NCI-H69 (cell line): Measurements from ENCODE around the gene RHOB.
"Not testable (repeated sequence)": the region's sequence is repeated elsewhere in the genome, so short reads cannot be mapped to it uniquely, and the experiment has no call there.

Source experiments
- DNase-seq: peaks from one replicate; lab custom pipeline; 2025; lab: John Stamatoyannopoulos, UW

The RHOB gene

DNA sequence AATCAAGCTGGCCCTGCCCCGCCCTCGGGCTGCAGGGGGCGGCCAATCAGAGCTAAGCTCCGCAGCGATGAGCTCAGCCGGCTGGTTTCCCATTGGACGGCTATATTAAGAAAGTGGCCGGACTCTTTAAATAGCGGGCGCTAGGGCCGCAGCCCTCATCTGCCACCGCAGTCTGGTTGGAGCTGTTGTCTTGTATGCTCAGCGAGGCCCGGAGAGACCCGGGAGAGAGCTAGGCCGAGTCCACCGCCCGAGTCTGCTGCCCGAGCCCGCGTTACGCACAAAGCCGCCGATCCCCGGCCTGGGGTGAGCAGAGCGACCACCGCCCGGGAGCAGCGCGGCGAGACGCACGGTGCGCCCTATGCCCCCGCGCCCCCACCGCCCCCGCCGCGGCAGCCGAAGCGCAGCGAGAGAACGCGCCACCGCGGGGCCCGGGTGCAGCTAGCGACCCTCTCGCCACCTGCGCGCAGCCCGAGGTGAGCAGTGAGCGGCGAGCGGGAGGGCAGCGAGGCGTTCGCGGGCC, at the start of gene RHOB:
RHOB (plus strand) TSS at position 158 of the 520 bp plus-strand sequence. CDS start 392 bp downstream, outside the sequence.
- peak; percentile 97 for DNase-seq

DNA sequence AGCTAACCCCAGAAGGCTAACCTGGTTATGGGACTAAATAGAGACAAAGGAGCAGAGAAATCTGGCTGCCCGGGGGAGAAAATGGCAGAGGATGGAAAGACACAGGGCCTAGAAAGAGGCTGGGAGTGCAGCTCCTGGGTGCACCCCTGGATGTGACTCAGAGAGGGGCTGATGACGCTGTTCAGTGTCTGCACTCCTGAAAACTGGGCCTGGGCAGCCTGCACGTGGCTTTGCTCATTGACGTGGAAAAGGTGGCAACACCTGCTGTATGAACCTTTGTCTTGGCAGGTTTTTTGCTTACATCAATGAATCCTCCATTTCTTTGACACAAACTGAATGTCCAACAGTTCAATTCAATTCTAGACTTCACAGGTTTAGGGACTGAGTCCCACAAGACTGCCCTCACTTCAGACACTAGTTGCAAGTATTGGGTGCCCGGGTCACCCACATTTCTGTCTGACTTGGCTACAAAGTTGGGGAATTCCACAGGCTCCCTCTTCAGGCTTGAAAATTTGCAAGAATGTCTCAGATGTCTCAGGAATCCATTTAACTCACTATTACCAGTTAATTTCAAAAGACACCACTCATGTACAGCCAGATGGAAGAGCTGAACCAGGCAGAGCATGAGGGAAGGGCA, 48.9 kb upstream of the RHOB start:
- DNase-seq: no peak

DNA sequence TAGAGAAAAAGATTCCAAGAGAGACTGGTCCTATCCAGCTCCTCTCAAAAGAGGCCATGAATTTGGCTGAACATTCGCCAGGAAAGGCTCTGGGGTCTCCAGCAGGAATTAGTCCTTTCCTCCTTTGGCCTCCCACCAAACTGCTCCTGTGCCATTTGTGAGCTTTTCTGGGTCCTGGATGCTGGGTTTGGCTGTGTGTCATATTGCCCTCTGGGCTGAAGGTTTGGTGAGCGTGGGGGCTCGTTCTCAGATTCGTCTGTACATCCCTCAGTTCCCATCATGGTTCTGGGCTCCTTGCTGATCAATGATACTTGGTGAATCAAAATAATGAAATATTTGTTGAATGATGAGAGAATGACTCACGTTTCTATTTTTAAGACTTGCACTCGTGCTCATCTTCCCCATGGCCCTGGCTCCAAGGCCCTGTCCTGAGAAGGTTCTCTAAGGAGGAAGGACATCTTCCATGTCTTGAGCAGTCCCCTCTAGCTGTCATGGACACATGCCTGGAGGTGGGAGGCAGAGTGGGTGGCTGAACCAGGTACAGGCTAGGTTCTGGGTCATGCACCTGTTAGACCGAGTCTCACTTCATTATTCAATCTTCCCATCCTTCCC, 47.8 kb upstream of the RHOB start:
- DNase-seq: no peak

DNA sequence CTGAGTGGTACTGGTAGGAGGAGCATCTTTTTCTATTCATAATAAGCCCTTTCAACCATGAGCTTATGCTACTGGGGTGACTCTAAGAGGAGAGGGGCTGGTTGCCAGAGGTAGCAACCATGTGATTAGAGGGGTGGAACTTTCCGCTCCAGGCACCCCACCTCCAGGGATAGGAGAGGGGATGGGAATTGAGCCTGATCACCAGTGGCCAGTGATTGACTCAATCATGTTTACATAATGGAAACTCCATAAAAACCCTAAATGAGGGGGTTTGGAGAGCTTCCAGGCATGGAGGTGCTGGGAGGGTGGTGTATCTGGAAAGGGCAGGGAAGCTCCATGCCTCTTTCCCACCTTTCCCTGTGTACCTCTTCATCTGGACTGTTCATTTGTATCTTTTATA, 46.6 kb upstream of the RHOB start:
- no peak for DNase-seq

DNA sequence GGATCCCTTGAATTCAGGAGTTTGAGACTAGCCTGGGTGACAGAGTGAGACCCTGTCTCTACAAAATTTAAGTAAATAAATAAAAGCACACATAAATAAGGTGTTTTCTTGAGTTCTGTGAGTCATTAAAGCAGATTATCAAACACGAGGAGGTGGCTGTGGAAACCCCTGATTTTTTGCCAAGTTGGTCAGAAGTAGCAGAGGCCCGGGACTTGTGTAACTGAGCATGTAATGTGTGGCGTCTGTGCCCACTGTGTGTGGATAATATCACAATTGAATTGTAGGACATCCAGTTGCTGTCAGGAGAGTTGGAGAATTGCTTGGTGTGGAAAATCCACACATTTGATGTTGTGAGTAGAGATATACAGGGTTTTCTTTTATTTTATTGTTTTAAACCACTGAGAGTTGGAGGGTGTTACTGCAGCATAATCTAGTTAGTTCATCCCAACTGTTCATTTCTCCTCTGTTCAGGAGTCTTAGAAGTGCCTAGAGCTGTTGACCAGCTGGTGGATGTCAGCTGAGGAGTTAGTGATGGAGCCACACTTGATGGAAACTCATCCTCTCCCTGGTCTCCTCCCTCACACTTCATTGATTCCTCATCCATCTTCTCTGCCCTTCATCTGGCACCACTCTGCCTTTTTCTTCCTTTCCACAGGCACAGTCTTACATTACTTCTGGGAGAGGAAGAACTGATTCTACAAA, 45.9 kb upstream of the RHOB start:
- no peak for DNase-seq

DNA sequence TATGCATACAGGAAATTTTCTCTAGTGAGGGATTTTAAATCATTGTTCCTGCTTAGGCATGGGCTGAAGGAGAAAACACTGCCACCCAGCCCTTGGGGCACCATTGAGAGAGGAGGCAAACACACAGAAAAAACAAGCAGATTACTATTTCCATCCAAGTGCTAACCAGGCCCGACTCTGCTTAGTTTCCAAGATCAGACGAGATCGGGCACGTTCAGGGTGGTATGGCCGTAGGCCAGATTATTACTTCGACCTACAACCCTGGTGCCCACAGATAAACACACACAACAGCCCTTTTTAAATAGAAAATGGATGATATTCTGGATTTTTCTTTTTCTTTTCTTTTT, 45.4 kb upstream of the RHOB start:
- no peak for DNase-seq

DNA sequence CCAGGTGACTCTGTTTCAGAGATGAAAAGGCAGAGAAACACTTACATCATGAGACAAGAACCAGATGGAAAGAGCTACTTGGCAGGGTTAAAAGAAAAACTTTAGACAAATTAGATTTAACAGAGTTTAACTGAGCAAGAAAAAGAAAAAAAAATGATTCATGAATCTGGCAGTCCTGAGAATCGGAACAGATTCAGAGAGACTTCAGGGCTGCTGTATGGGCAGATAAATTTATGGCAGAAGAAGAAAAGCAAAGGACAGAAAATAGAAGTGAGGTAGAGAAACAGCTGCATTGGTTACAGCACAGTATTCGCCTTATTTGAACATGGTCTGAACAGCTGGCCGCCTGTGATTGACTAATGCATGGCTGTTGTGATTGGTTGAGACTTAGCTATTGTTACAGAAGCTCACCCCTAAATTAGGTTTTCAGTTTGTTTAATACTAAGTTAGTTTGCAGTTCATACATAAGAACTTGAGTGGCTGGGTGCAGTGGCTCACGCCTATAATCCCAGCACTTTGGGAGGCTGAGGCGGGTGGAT, 43.0 kb upstream of the RHOB start:
- peak; percentile 22 for DNase-seq

DNA sequence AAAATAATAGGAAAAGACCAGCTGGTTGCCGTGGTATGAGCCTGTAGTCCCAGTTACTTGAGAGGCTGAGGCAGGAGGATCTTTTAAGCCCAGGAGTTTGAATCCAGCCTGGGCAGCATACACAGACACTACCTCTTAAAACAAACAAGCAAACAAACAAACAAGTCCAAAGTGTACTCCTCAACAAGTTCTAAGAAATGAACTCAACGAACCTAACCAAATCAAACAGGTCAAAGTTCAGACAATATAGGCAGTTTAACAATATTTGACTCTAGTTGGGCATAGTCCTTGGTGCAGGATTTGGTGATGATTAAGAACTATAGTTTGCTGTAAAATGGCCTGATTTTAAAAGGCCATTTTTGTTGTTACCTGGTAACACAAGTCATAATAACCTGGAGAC, 41.9 kb upstream of the RHOB start:
- no peak for DNase-seq

DNA sequence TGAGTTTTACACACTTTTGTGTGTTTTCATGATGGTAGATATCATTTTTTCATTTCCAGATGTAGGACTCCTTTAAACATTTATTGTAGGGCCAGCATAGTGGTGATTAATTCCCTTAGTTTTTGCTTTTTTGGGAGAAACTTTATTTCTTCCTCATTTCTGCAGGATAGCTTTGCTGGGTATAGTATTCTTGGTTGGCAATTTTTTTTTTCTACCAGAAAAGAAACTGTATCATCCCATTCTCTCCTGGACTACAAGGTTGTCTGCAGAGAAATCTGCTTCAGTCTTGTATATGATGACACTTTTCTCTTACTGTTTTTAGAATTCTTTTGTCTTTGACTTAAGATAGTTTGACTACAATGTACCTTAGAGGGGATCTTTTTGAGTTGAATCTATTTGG, 37.8 kb upstream of the RHOB start:
- no peak for DNase-seq

DNA sequence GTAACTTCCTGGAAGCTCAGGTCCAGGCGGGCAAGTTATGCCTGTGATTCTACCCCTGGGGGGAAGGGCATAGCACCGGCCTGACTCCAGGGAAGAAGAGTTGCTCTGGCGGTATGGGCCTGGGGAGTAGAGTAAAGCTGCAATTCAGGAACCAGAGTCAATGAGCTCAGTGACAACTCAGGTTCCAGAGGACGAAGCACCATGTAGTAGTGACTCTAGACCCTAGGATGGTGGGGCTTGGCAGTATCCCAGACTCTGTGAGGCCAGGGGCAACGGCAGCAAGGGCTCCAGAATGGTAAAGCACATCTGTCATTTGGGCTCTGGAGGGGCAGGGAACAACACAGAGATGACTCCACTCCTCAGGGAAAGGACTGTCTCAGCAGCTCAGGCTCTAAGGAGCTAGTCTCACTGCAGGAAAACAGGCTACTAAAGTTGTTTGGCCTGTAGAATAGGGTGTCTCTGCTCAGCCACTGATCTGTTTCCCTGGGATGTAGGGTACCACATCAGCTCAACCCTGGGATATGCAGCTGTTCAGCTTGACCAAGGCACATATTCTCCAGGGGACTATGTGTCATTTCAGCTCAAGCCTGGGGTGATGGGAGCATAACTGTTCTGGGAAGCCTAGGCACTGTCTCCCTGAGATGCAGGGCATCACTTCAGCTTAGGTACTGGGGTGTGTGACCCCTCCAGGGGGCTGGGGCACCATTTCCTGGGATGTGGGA, 36.2 kb upstream of the RHOB start:
- DNase-seq: no peak

DNA sequence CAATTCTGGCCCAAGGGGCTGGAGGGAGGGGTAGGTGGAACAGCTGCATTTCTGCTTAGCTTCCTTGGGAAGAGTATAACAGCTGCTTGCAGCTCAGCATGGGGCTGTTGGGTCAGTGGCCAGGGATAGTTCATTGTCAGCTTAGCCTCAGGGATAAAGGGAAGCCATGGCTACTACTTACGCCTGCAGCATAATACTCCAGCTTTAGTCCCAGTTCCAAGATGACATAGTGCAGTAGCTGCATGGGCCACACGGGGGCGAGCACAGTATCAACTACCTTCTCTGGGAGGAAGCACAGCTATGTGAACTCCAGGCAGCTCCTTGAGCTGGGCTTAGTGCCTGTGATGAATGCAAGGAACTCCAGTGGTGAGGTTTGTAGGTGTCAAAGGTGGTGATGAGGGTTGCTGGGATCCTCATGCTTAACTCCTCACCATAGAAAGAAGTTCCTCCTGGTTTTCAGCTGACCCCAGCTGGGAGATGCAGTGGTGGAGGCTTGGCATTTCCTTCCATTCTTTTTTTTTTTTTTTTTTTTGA, 35.4 kb upstream of the RHOB start:
- peak; percentile 69 for DNase-seq

DNA sequence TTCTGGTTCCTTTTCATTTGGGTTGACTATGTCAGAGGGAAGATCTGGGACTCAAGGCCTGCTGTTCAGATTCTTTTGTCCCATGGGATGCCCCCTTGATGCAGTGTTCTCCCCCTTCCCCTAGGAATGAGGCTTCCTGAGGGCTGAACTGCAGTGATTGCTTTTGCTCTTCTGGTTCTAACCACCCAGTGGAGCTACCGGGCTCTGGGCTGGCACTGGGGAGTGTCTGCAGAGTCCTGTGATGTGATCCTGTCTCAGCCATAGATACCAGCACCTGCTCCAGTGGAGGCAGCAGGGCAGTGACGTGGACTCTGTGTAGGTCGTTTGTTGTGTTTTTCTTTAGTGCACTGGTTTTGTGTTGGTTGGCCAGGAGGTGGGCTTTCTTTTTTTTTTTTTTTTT, 32.1 kb upstream of the RHOB start:
- DNase-seq: no peak

DNA sequence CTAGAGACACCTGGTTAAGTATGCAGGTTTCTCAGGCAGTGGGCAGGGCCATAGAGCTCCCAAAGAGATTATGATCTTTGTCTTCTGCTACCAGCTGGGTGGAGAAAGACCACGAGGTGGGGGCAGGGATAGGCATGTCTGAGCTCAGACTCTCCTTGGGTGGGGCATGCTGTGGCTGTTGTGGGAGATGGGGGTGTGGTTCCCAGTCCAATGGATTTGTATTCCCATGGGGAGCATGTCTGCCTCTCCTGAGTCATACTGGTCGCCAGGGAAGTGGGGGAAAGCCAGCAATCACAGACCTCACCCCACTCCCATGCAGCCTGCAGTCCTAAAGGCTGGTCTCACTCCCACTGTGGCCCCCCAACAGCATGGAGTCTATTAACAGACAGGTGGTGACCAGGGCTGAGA, 31.4 kb upstream of the RHOB start:
- peak; percentile 37 for DNase-seq

DNA sequence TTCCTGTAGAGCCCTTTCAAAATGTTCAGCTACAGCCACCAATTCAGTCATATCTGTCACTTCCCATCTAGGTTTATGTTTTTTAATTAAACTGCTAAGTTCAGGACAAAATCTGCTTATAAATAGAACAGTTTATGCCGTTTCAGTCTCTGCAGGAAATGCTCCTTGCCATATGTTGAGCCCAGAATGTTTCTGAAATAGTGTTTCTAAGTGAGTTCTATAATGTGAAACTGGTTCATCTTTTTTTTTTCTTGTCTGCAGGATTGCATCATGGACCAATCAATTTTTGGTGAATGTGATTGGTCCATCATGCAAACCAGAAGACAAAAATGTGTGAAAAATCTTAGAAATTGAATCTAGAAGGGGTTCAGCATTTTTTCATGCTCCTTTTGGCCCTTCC, 30.2 kb upstream of the RHOB start:
- DNase-seq: no peak

DNA sequence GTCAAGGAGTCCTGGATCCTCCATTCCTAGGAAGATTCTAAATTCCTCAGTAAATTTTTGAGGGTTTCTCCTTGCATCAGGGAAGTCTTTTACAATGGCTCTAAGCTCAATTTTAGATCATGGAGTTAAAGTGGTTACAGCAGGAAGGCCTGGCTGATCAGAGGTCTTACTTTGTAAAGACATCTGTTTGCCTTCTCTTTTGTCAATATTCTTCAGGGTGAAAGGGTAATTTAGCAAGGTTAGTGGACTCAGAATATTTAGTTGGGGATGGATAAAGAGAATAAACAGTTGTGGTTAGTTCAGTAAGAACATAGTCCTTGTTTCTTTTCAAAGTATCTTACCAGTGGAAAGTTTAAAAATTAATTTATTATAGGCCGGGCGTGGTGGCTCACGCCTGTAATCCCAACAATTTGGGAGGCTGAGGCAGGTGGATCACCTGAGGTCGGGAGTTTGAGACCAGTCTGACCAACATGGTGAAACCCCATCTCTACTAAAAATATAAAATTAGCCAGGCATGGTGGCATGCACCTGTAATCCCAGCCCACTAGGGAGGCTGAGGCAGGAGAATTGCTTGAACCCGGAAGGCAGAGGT, 29.5 kb upstream of the RHOB start:
- not testable (repeated sequence) for DNase-seq

DNA sequence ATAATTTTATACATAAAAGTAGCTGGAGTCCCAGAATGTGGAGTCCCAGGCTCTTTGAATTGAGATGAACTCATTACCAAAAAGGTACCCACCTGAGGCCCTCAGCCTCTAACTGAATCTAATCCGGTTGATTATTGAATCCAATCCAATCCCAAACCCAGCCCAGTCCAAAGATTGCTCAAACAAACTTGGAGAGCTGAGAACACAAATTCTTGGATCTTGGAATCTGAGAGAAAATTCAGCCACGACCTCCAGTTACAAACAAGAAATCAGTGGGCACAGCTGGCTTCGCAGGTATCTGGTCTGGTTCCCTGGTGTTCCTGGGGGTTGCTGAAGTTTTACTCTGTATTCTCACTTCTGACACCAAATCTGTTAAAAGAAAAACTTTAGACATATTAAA, 28.4 kb upstream of the RHOB start:
- no peak for DNase-seq

DNA sequence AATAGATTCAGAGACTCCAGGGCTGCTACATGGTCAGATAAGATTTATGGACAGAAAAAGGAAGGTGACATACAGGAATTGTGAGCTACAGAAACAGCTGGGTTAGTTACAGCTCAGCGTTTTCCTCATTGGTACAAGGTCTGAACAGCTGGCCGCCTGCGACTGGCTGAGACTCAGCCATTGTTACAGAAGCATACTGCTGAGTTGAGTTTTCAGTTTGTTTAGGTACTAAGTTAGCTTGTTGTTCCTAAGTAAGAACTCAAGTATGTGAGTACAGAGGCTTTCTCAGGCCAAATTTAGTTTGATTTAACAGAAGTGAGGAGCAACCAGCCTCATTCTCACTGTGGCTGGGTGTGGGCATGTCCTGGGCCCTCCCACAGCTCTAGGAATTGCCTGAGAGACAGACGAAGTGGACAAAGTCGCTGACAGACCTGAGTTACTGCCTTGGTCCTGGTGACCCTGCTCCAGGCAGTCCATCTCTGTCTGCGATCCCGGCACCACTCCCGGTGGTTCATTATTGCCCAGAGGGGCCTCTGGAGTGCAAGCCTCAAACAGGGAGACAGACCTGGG, 27.8 kb upstream of the RHOB start:
- no peak for DNase-seq

DNA sequence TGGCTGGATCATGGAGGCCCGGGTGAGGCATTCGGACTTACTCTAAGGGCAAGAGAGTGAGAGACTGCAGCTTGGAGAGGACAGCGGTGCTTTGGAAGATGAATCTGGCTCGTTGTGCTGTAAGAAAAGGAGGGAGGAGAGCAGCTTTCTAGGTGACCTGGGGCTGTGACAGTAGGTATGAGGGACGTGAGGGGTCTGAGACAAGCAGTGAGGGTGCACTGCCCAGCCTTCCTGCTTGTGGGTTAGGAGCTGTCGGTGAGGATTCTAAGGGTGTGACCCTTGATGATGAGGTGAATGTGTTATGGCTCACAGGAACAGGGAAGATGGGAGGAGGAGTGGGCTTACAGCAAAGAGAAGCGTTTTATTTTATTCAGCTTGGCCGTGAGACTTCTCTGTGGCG, 27.1 kb upstream of the RHOB start:
- no peak for DNase-seq

DNA sequence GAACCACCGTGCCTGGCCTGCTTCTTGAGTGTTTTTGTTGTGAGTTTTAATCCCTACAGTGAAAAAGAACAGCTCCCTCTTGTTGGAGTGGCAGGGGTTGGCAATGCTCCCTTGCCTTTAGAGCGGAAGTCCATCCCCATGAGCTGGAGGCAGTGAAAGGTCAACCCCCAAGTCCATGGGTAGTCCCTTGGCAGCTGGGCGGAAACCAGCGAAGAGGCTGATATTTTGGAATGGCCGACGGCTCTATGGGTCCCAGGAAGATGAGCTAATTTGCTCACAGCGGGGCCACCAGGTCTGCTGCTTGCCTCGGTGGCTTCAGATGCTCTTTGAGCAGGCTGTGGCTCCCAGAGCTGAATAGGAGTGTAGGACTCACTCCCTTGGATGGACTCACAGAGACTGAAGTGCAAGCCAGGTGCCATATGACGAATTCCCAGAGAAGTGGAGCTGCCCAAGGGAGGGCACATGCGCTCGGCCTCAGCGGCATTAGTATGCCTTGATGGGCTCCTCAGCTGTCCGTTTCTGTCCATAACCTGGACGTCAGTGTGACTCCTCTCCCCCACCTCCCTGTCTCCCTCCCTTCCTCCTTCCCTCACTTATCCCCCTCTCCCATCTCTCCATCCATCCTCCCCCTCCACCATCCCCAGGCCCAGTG, 25.4 kb upstream of the RHOB start:
- DNase-seq: no peak

DNA sequence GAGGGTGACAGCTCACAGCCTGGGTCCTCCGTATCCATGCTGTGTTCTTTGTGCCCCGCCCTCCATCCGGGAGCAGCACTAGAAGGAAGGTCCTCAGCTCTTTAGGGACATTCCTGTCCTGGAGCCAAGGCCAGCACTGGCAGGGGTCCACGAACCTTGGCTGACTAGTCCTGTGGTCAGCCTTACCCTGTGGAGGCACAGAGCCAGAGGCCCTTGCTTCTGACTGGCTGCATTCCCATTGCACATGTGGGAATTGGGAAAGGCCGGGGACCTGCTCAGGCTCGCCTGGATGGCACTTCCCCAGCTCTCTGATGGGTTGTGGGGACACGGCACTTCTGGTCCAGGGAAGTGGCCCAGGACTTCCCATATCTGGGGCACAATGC, 24.9 kb upstream of the RHOB start:
- DNase-seq: no peak
